ENCODE data around the gene HSPA12A. TPM values are rescaled to one million over a fixed set of nuclear protein-coding genes. Genes with fewer than 3 reads are reported as not detected.

HSPA12A gene
- total RNA-seq, 1 donor: 10.9 TPM

- Histone ChIP-seq H2AFZ (ENCODE audit: low read length) (no peak overlapping the region), H3K27ac (ENCODE audit: low read depth, low read length) (peak overlapping the region; percentile 67), H3K79me2 (ENCODE audit: insufficient read depth, low read length) (peaks cover 63% of the 10 kb centered on the region), H3K36me3 (ENCODE audit: insufficient read depth, low read length) (peaks cover 4% of the 10 kb centered on the region), H3K4me3 (ENCODE audit: insufficient read depth, low read length) (no peak overlapping the region), H3K4me1 (ENCODE audit: insufficient read depth, low read length) (peaks cover 29% of the 10 kb centered on the region), H4K20me1 (ENCODE audit: insufficient read depth, low read length) (peaks cover 14% of the 10 kb centered on the region), H3K9me3 (ENCODE audit: low read depth, low read length) (no peaks in the 10 kb centered on the region), H3K4me2 (ENCODE audit: insufficient read depth, low read length) (no peak overlapping the region), H3K27me3 (ENCODE audit: insufficient read depth, low read length) (no peaks in the 10 kb centered on the region)
- TF ChIP-seq CTCF (IDR thresholded peaks at IDR 0.05; ENCODE audit: extremely low read depth, low read depth, low read length): no peak
- DNase-seq (ENCODE audit: insufficient read length, low spot score, missing footprints): no peak
These were observed 9.8 kb downstream of the HSPA12A start for GRCh38 chr10:116732573-116732972.

GRCh38 chr10:116730464-116731260, 11.7 kb downstream of the HSPA12A start:
- Histone ChIP-seq H3K9me3 (ENCODE audit: low read depth, low read length) (no peaks in the 10 kb centered on the region), H2AFZ (ENCODE audit: low read length) (no peak overlapping the region), H3K4me3 (ENCODE audit: insufficient read depth, low read length) (no peak overlapping the region), H3K36me3 (ENCODE audit: insufficient read depth, low read length) (peaks cover 4% of the 10 kb centered on the region), H3K27me3 (ENCODE audit: insufficient read depth, low read length) (no peaks in the 10 kb centered on the region), H3K4me2 (ENCODE audit: insufficient read depth, low read length) (no peak overlapping the region), H3K79me2 (ENCODE audit: insufficient read depth, low read length) (peaks cover 57% of the 10 kb centered on the region), H3K27ac (ENCODE audit: low read depth, low read length) (no peak overlapping the region), H3K4me1 (ENCODE audit: insufficient read depth, low read length) (peaks cover 29% of the 10 kb centered on the region), H4K20me1 (ENCODE audit: insufficient read depth, low read length) (peaks cover 24% of the 10 kb centered on the region)
- TF ChIP-seq CTCF (IDR thresholded peaks at IDR 0.05; ENCODE audit: extremely low read depth, low read depth, low read length): no peak
- DNase-seq (ENCODE audit: insufficient read length, low spot score, missing footprints): no peak

GRCh38 chr10:116729243-116729642, 13.1 kb downstream of the HSPA12A start:
- peaks cover 29% of the 10 kb centered on the region for H3K4me1 ChIP-seq (ENCODE audit: insufficient read depth, low read length)
- H3K4me2 ChIP-seq (ENCODE audit: insufficient read depth, low read length): no peak overlapping the region
- H3K79me2 ChIP-seq (ENCODE audit: insufficient read depth, low read length): peaks cover 54% of the 10 kb centered on the region
- no peaks in the 10 kb centered on the region for H3K9me3 ChIP-seq (ENCODE audit: low read depth, low read length)
- peaks cover 4% of the 10 kb centered on the region for H3K36me3 ChIP-seq (ENCODE audit: insufficient read depth, low read length)
- peaks cover 20% of the 10 kb centered on the region for H4K20me1 ChIP-seq (ENCODE audit: insufficient read depth, low read length)
- TF ChIP-seq CTCF (IDR thresholded peaks at IDR 0.05; ENCODE audit: extremely low read depth, low read depth, low read length): no peak
- no peak overlapping the region for H3K4me3 ChIP-seq (ENCODE audit: insufficient read depth, low read length)
- DNase-seq (ENCODE audit: insufficient read length, low spot score, missing footprints): no peak
- H2AFZ ChIP-seq (ENCODE audit: low read length): no peak overlapping the region
- no peak overlapping the region for H3K27ac ChIP-seq (ENCODE audit: low read depth, low read length)
- no peaks in the 10 kb centered on the region for H3K27me3 ChIP-seq (ENCODE audit: insufficient read depth, low read length)

- no peak overlapping the region for H3K27ac ChIP-seq (ENCODE audit: low read depth, low read length)
- H3K4me3 ChIP-seq (ENCODE audit: insufficient read depth, low read length): no peak overlapping the region
- H3K4me1 ChIP-seq (ENCODE audit: insufficient read depth, low read length): peaks cover 23% of the 10 kb centered on the region
- H2AFZ ChIP-seq (ENCODE audit: low read length): no peak overlapping the region
- H3K27me3 ChIP-seq (ENCODE audit: insufficient read depth, low read length): no peaks in the 10 kb centered on the region
- H3K36me3 ChIP-seq (ENCODE audit: insufficient read depth, low read length): peaks cover 4% of the 10 kb centered on the region
- TF ChIP-seq CTCF (IDR thresholded peaks at IDR 0.05; ENCODE audit: extremely low read depth, low read depth, low read length): no peak
- no peaks in the 10 kb centered on the region for H3K9me3 ChIP-seq (ENCODE audit: low read depth, low read length)
- H4K20me1 ChIP-seq (ENCODE audit: insufficient read depth, low read length): peaks cover 16% of the 10 kb centered on the region
- H3K4me2 ChIP-seq (ENCODE audit: insufficient read depth, low read length): no peak overlapping the region
- DNase-seq (ENCODE audit: insufficient read length, low spot score, missing footprints): peak; percentile 91
- peaks cover 52% of the 10 kb centered on the region for H3K79me2 ChIP-seq (ENCODE audit: insufficient read depth, low read length)
These were observed 13.8 kb downstream of the HSPA12A start for GRCh38 chr10:116728526-116729096.

Data from osteoblast (primary cell).